SK-N-SH (cell line): ENCODE measurements around the gene FAF2. TPM values are rescaled to one million over a fixed set of nuclear protein-coding genes. Genes with fewer than 3 reads are reported as not detected.

Experiments
- CTCF ChIA-PET: fragments of 300-600, 350-600 bp; formaldehyde crosslinking; extraction: SDS; loops from one replicate; lab custom pipeline; 2021; lab: Yijun Ruan, JAX
- POLR2A ChIA-PET: fragments of 350-600 bp; sonication (Branson Sonifier 250); formaldehyde crosslinking; extraction: SDS; loops from one replicate; lab custom pipeline; 2020; ENCODE audit warnings: antibody characterized with exemption, inconsistent platforms; lab: Yijun Ruan, JAX
- DNase-seq: peaks from one replicate; pipeline ENCODE4 v3.0.0; 2012
- H2AFZ ChIP-seq: fragments of 200-600 bp; sonication (generic); 2 replicates; pipeline ENCODE4 v1.8.1; 2016; ENCODE audit warnings: antibody characterized with exemption, mild to moderate bottlenecking, low read depth
- H3F3A ChIP-seq: fragments of 200-600 bp; sonication (generic); replicated peaks from 2 replicates; pipeline ENCODE3; 2016; ENCODE audit warnings: antibody characterized with exemption, mild to moderate bottlenecking; ENCODE audit not compliant: insufficient read depth
- H3K27ac ChIP-seq, 2 experiments: fragments of 200-500 bp in 1 of 2; fragments of 200-600 bp in 1 of 2; sonication (Bioruptor generic) in 1 of 2; sonication (generic), shearing (Covaris generic) in 1 of 2; 2 replicates each; pipeline versions ENCODE4 v1.5.1 to v1.6.1; 2014 to 2016; ENCODE audit warnings: low read depth in 2 of 2, inconsistent platforms in 1 of 2, low read length in 1 of 2, mild to moderate bottlenecking in 1 of 2, mixed read lengths in 1 of 2
- H3K27me3 ChIP-seq: fragments of 200-600 bp; sonication (generic), shearing (Covaris generic); 2 replicates; pipeline ENCODE4 v1.6.1; 2016; ENCODE audit warnings: mixed run types; ENCODE audit not compliant: insufficient read depth
- H3K36me3 ChIP-seq, 2 experiments: fragments of 200-500 bp in 1 of 2; fragments of 200-600 bp in 1 of 2; sonication (Bioruptor generic) in 1 of 2; sonication (generic) in 1 of 2; replicated peaks in 1 of 2; 2 replicates each; pipeline versions ENCODE3 to v1.5.1; 2014 to 2016; ENCODE audit warnings: low read length in 1 of 2, mild to moderate bottlenecking in 1 of 2; ENCODE audit not compliant: insufficient read depth in 2 of 2, control insufficient read depth in 1 of 2
- H3K4me1 ChIP-seq, 2 experiments: fragments of 200-500 bp in 1 of 2; fragments of 200-600 bp in 1 of 2; sonication (Bioruptor generic) in 1 of 2; sonication (generic), shearing (Covaris generic) in 1 of 2; 2 replicates each; pipeline versions ENCODE4 v1.5.1 to v1.6.1; 2014 to 2016; ENCODE audit warnings: low read depth in 1 of 2, low read length in 1 of 2, mixed run types in 1 of 2; ENCODE audit not compliant: insufficient read depth in 2 of 2, control insufficient read depth in 1 of 2
- H3K4me2 ChIP-seq: fragments of 200-600 bp; sonication (generic), shearing (Covaris generic); 2 replicates; pipeline ENCODE4 v1.6.1; 2017; ENCODE audit warnings: mixed run types
- H3K4me3 ChIP-seq, 2 experiments: fragments of 200-500 bp in 1 of 2; fragments of 200-600 bp in 1 of 2; sonication (Bioruptor generic) in 1 of 2; sonication (generic), shearing (Covaris generic) in 1 of 2; 2 replicates each; pipeline versions ENCODE4 v1.5.1 to v1.8.1; 2014 to 2016; ENCODE audit warnings: low read depth in 2 of 2, inconsistent platforms in 1 of 2, low read length in 1 of 2, mild to moderate bottlenecking in 1 of 2, mixed read lengths in 1 of 2, moderate library complexity in 1 of 2
- H3K79me2 ChIP-seq: fragments of 200-600 bp; sonication (generic); 2 replicates; pipeline ENCODE4 v1.8.1; 2017; ENCODE audit warnings: mild to moderate bottlenecking; ENCODE audit not compliant: insufficient read depth
- H3K9ac ChIP-seq: fragments of 200-600 bp; sonication (generic); 2 replicates; pipeline ENCODE4 v1.6.1; 2017; ENCODE audit warnings: mixed run types
- H3K9me2 ChIP-seq: fragments of 200-600 bp; sonication (generic); 2 replicates; pipeline ENCODE4 v1.6.1; 2017; ENCODE audit warnings: mixed run types
- H3K9me3 ChIP-seq: fragments of 200-600 bp; sonication (generic); 2 replicates; pipeline ENCODE4 v1.6.1; 2017; ENCODE audit warnings: mixed run types, mild to moderate bottlenecking, moderate library complexity
- H4K20me1 ChIP-seq: fragments of 200-600 bp; sonication (generic); 2 replicates; pipeline ENCODE4 v1.6.1; 2017; ENCODE audit warnings: mild to moderate bottlenecking, mixed run types; ENCODE audit not compliant: insufficient read depth
- ELF1 ChIP-seq: IDR thresholded peaks from 2 replicates; pipeline ENCODE4 v1.4.0; 2012
- EP300 ChIP-seq, 2 experiments: IDR thresholded peaks; 2 replicates each; pipeline versions ENCODE4 v1.4.0 to v1.6.1; 2012; ENCODE audit warnings: borderline replicate concordance in 1 of 2, low read depth in 1 of 2, low read length in 1 of 2
- EZH2phosphoT487 ChIP-seq: fragments of 200-600 bp; sonication (generic); IDR thresholded peaks from 2 replicates; pipeline ENCODE4 v1.6.1; 2017; ENCODE audit warnings: low read depth, mixed run types, mild to moderate bottlenecking, antibody characterized with exemption, moderate library complexity, borderline replicate concordance
- FOSL2 ChIP-seq: IDR thresholded peaks from 2 replicates; pipeline ENCODE4 v1.4.0; 2012; ENCODE audit warnings: low read depth, mild to moderate bottlenecking, moderate library complexity, borderline replicate concordance
- FOXM1 ChIP-seq: IDR thresholded peaks from 2 replicates; pipeline ENCODE4 v1.4.0; 2012; ENCODE audit warnings: low read depth, mild to moderate bottlenecking
- GABPA ChIP-seq: IDR thresholded peaks from 2 replicates; pipeline ENCODE4 v1.4.0; 2012; ENCODE audit warnings: low read depth, mild to moderate bottlenecking
- MAX ChIP-seq: IDR thresholded peaks from 2 replicates; pipeline ENCODE4 v1.4.0; 2012; ENCODE audit warnings: low read depth
- MXI1 ChIP-seq: IDR thresholded peaks from 2 replicates; pipeline ENCODE4 v1.6.1; 2012; ENCODE audit warnings: mild to moderate bottlenecking, low read depth, low read length, improper control_type of control experiment
- PBX3 ChIP-seq: IDR thresholded peaks from 2 replicates; pipeline ENCODE4; 2012
- RAD21 ChIP-seq: IDR thresholded peaks from 2 replicates; pipeline ENCODE4 v1.6.1; 2012; ENCODE audit warnings: mild to moderate bottlenecking, low read length
- REST ChIP-seq: IDR thresholded peaks from 2 replicates; pipeline ENCODE4 v1.6.1; 2012; ENCODE audit warnings: mild to moderate bottlenecking, low read depth, low read length, moderate library complexity
- RFX5 ChIP-seq: IDR thresholded peaks from 2 replicates; pipeline ENCODE4 v1.6.1; 2012; ENCODE audit warnings: mild to moderate bottlenecking, improper control_type of control experiment, low read length
- SIN3A ChIP-seq: IDR thresholded peaks from 2 replicates; pipeline ENCODE4 v1.6.1; 2012; ENCODE audit warnings: low read depth, mild to moderate bottlenecking, low read length, moderate library complexity, borderline replicate concordance
- YY1 ChIP-seq: IDR thresholded peaks from 2 replicates; pipeline ENCODE4 v1.4.0; 2012; ENCODE audit warnings: low read depth, mild to moderate bottlenecking
- WGBS: methylation state at CpG from one replicate; pipeline ENCODE4 v1.1.6; 2017; ENCODE audit warnings: low lambda C conversion rate; 5-methylcytosine and 5-hydroxymethylcytosine counted together
- polyA plus RNA-seq, 3 experiments: library from polyadenylated mRNA; depleted of rRNA; stranded (reverse); fragments of >200 nt; gene quantifications; 2 replicates each; pipeline ENCODE4 v1.2.3, GENCODE V29; 2012

Gene FAF2
- polyA plus RNA-seq, 1 of the 3 experiments (the other 2 are of a cell fraction), result 25.5 TPM

GRCh38 chr5:176528761-176529115 is 80.6 kb downstream of the FAF2 start:
- Histone ChIP-seq H3K4me1 (peaks cover 11 to 31% of the 10 kb centered on the region in 2 experiments; a peak in 2 of 4 replicates), H3K27me3 (no peaks in the 10 kb centered on the region), H3K4me2 (no peak overlapping the region), H4K20me1 (peaks cover 29% of the 10 kb centered on the region), H3K79me2 (peaks cover 26% of the 10 kb centered on the region), H3K36me3 (peaks cover 5 to 47% of the 10 kb centered on the region in 2 experiments), H3K4me3 (no peak overlapping the region), H3K27ac (no peak overlapping the region), H3K9ac (no peak overlapping the region), H3F3A (no peaks in the 10 kb centered on the region), H3K9me2 (no peaks in the 10 kb centered on the region), H2AFZ (no peak overlapping the region), H3K9me3 (no peaks in the 10 kb centered on the region)
- POLR2A ChIA-PET, result interaction anchor here (1.3 kb wide), 1 partner anchor 93 kb away, joined by 3 read pairs; no protein-coding TSS in a partner anchor
- no peak for DNase-seq
- WGBS, result 94% methylated on average over 8 of the region's 17 CpGs
- TF ChIP-seq YY1, result no peak
- no peak for TF ChIP-seq EZH2phosphoT487
- TF ChIP-seq RFX5, result no peak
- no peak for TF ChIP-seq GABPA
- CTCF ChIA-PET, result interaction anchor here (3.4 kb wide), 1 partner anchor 81 kb away, joined by 12 read pairs; the partner anchor contains the start of gene FAF2

GRCh38 chr5:176529116-176529740 is 81.0 kb downstream of the FAF2 start:
- H3K4me1 ChIP-seq, result peaks cover 13 to 36% of the 10 kb centered on the region in 2 experiments; a peak in 2 of 4 replicates
- no peaks in the 10 kb centered on the region for H3F3A ChIP-seq
- POLR2A ChIA-PET, result interaction anchor here (1.3 kb wide), 1 partner anchor 93 kb away, joined by 3 read pairs; no protein-coding TSS in a partner anchor
- no peak for TF ChIP-seq SIN3A
- TF ChIP-seq, all 33 proteins: peak for 0
- Histone ChIP-seq H4K20me1 (peaks cover 34% of the 10 kb centered on the region), H3K27ac (no peak overlapping the region), H3K36me3 (peaks cover 5 to 47% of the 10 kb centered on the region in 2 experiments), H3K79me2 (peaks cover 31% of the 10 kb centered on the region), H3K27me3 (no peaks in the 10 kb centered on the region), H3K9me3 (no peaks in the 10 kb centered on the region), H3K9ac (no peak overlapping the region), H3K9me2 (no peaks in the 10 kb centered on the region), H3K4me3 (no peak overlapping the region), H3K4me2 (no peak overlapping the region), H2AFZ (no peak overlapping the region)
- WGBS, result 95% methylated on average over 13 of the region's 26 CpGs
- CTCF ChIA-PET, result interaction anchor here (3.4 kb wide), 1 partner anchor 81 kb away, joined by 12 read pairs; the partner anchor contains the start of gene FAF2
- no peak for DNase-seq

GRCh38 chr5:176529741-176530141 is 81.6 kb downstream of the FAF2 start:
- DNase-seq, result no peak
- H3K9me3 ChIP-seq, result no peaks in the 10 kb centered on the region
- H3K79me2 ChIP-seq, result peaks cover 37% of the 10 kb centered on the region
- H3K27me3 ChIP-seq, result no peaks in the 10 kb centered on the region
- no peak overlapping the region for H3K4me2 ChIP-seq
- H3K4me1 ChIP-seq, result peaks cover 13 to 41% of the 10 kb centered on the region in 2 experiments; a peak in 3 of 4 replicates
- H3K27ac ChIP-seq, result no peak overlapping the region
- CTCF ChIA-PET, result interaction anchor here (2.5 to 3.4 kb wide), 2 partner anchors 14 to 82 kb away, joined by 12 read pairs; partner anchors contain the start of gene FAF2
- H3K9ac ChIP-seq, result no peak overlapping the region
- H3F3A ChIP-seq, result no peaks in the 10 kb centered on the region
- no peak overlapping the region for H3K4me3 ChIP-seq
- WGBS, result 94% methylated on average over 9 of the region's 11 CpGs
- no peaks in the 10 kb centered on the region for H3K9me2 ChIP-seq
- H3K36me3 ChIP-seq, result peaks cover 5 to 51% of the 10 kb centered on the region in 2 experiments
- peaks cover 39% of the 10 kb centered on the region for H4K20me1 ChIP-seq
- no peak overlapping the region for H2AFZ ChIP-seq
- POLR2A ChIA-PET, result interaction anchor here (0.6 kb wide), 1 partner anchor 93 kb away, joined by 5 read pairs; no protein-coding TSS in a partner anchor
- no peak for TF ChIP-seq RAD21
- no peak for TF ChIP-seq ELF1
- TF ChIP-seq MXI1, result no peak
- no peak for TF ChIP-seq RFX5
- no peak for TF ChIP-seq PBX3
- no peak for TF ChIP-seq FOXM1
- no peak for TF ChIP-seq EP300 (IDR thresholded peaks at IDR 0.05; ENCODE audit: borderline replicate concordance in 1 of 2, low read depth in 1 of 2, low read length in 1 of 2)
- TF ChIP-seq GABPA, result no peak
- TF ChIP-seq FOSL2, result no peak
- TF ChIP-seq REST, result no peak
- TF ChIP-seq MAX, result no peak
- no peak for TF ChIP-seq YY1
